Suprapubic skin (tissue), 4 donors: ENCODE measurements around the gene RIOK2. TPM values are rescaled to one million over a fixed set of nuclear protein-coding genes. Genes with fewer than 3 reads are reported as not detected.
"Not testable (repeated sequence)": the region's sequence is repeated elsewhere in the genome, so short reads cannot be mapped to it uniquely, and the experiment has no call there.

Source experiments
- DNase-seq, 2 donors: peaks; one replicate each; pipeline ENCODE4 v3.0.0-alpha.2; 2019; ENCODE audit warnings: low spot score in 2 of 2
- H3K27ac ChIP-seq: fragments of 200-600 bp; sonication (generic); one replicate; pipeline ENCODE4 v1.5.1; 2019
- H3K27me3 ChIP-seq: fragments of 200-600 bp; sonication (generic); one replicate; pipeline ENCODE4 v1.5.1; 2019
- H3K36me3 ChIP-seq: fragments of 200-600 bp; sonication (generic); one replicate; pipeline ENCODE4 v1.5.1; 2019
- H3K4me1 ChIP-seq: fragments of 200-600 bp; sonication (generic); one replicate; pipeline ENCODE4 v1.5.1; 2019
- H3K4me3 ChIP-seq: fragments of 200-600 bp; sonication (generic); one replicate; pipeline ENCODE4 v1.5.1; 2019; ENCODE audit warnings: mild to moderate bottlenecking
- H3K9me3 ChIP-seq: fragments of 200-600 bp; sonication (generic); one replicate; pipeline ENCODE4 v1.5.1; 2019
- CTCF ChIP-seq, 2 donors: fragments of 200-600 bp in 1 of 2; fragments of 450-650 bp in 1 of 2; sonication (generic) in 1 of 2; IDR thresholded peaks; one replicate each; pipeline ENCODE4 v1.5.1; 2016 to 2019; ENCODE audit warnings: antibody characterized with exemption in 2 of 2, mild to moderate bottlenecking in 1 of 2, moderate library complexity in 1 of 2
- EP300 ChIP-seq: sonication (generic); formaldehyde crosslinking; IDR thresholded peaks from one replicate; pipeline ENCODE4 v1.6.1; 2017; ENCODE audit warnings: antibody characterized with exemption
- POLR2A ChIP-seq, 2 donors: fragments of 450-650 bp; IDR thresholded peaks; one replicate each; pipeline ENCODE4 v1.6.1; 2017; ENCODE audit warnings: antibody characterized with exemption in 2 of 2, mild to moderate bottlenecking in 2 of 2, moderate library complexity in 2 of 2
- POLR2AphosphoS5 ChIP-seq, 3 donors: sonication (generic); formaldehyde crosslinking; IDR thresholded peaks; one replicate each; pipeline ENCODE4 v1.6.1; 2017; ENCODE audit warnings: antibody characterized with exemption in 3 of 3
- WGBS: methylation state at CpG from one replicate; pipeline ENCODE4 v1.1.5; 2018; 5-methylcytosine and 5-hydroxymethylcytosine counted together
- total RNA-seq, 4 donors: library from RNA; depleted of rRNA; stranded (reverse); fragments of >200 nt; gene quantifications; one replicate each; pipeline ENCODE4 v1.1.0, GENCODE V29; 2016

The RIOK2 gene
- total RNA-seq, 4 donors from 2014 or later: 7.4 to 24.9 (median 16.3) TPM

- Histone ChIP-seq H3K27ac (peak overlapping the region; percentile 94), H3K9me3 (no peaks in the 10 kb centered on the region), H3K4me3 (peak overlapping the region; percentile 89), H3K27me3 (no peaks in the 10 kb centered on the region), H3K4me1 (peaks cover 32% of the 10 kb centered on the region), H3K36me3 (peaks cover under 1% of the 10 kb centered on the region)
- WGBS: 38% methylated on average over 6 of the region's 6 CpGs
- no peak for DNase-seq
- TF ChIP-seq CTCF (IDR thresholded peaks at IDR 0.05): no peak
- no peak for TF ChIP-seq POLR2AphosphoS5 (IDR thresholded peaks at IDR 0.05)
- no peak for TF ChIP-seq POLR2A (IDR thresholded peaks at IDR 0.05)
- TF ChIP-seq EP300: no peak
These were observed 825 bp upstream of the RIOK2 start for GRCh38 chr5:97183930-97184213.

DNA sequence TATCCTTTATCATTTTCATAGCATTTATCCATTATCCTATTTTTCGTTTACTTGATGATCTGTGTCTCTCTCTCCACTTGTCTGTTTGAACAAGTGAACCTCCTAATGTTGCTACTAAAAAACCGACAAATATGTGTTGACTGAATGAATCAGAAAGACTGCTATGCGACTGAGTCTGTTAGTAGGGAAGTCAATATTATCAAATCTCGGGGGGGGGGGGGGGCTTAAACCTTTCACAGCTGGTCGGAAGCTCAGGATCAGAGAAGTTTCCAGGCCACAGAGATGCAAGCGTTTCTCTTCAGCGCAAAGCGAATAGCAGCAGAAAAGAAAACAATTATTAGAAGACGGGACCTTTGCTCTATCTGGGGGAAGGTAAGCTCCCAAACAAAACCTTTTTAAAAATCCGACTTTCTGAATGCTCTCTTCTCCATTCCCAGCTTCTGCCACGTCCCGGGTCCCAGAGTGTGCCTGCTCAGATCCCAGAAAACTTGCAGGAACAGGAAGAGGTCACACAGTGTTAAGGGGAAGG, 412 bp downstream of the RIOK2 start:
- TF ChIP-seq CTCF (IDR thresholded peaks at IDR 0.05) (no peak), EP300 (no peak), POLR2AphosphoS5 (IDR thresholded peaks at IDR 0.05) (no peak), POLR2A (IDR thresholded peaks at IDR 0.05) (no peak)
- no peak for DNase-seq
- H3K36me3 ChIP-seq: peaks cover 13% of the 10 kb centered on the region
- H3K27me3 ChIP-seq: no peaks in the 10 kb centered on the region
- H3K4me3 ChIP-seq: peak overlapping the region; percentile 89
- H3K9me3 ChIP-seq: no peaks in the 10 kb centered on the region
- under 1% methylated on average over 12 of the region's 12 CpGs for WGBS
- H3K27ac ChIP-seq: peak overlapping the region; percentile 94
- H3K4me1 ChIP-seq: peaks cover 32% of the 10 kb centered on the region

DNA sequence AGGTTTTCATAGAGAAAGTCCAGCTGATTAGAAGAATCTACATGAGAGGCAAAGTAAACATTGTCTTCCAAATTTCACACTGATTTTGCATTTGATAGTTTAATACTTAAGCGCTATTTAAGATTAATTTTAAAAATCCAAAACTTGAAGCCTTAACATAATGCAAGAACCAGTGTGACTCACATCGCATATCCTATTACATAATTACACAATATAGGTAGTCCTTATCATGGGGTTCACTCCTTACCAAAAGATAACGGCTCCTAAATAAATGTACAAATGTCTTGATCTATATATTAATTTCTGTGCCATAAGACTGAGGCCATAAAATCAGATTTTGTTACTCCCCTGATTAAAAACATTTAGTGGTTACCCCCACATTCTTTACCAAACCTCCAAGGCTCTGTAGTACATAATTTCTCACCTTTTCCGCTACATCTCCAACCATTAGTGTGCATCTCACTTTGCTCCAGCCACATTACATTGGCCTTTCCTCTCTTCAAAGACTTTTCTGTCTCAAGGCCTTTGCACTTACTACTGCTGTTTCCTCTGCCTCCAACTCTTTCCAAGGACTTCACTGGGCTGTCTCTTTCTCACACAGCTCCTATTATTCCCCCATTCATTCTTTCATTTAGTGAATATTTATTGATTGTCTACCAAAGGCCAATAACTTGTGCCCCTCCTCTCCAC, 1.0 kb downstream of the RIOK2 start:
- no peaks in the 10 kb centered on the region for H3K9me3 ChIP-seq
- H3K27ac ChIP-seq: no peak overlapping the region
- TF ChIP-seq POLR2A (IDR thresholded peaks at IDR 0.05): no peak
- no peak for TF ChIP-seq CTCF (IDR thresholded peaks at IDR 0.05)
- no peak for TF ChIP-seq EP300
- no peak for TF ChIP-seq POLR2AphosphoS5 (IDR thresholded peaks at IDR 0.05)
- H3K27me3 ChIP-seq: no peaks in the 10 kb centered on the region
- H3K36me3 ChIP-seq: peaks cover 19% of the 10 kb centered on the region
- DNase-seq: no peak
- peak overlapping the region; percentile 89 for H3K4me3 ChIP-seq
- peaks cover 32% of the 10 kb centered on the region for H3K4me1 ChIP-seq
- WGBS: 72% methylated on average over 4 of the region's 4 CpGs

GRCh38 chr5:97179457-97179856, 3.6 kb downstream of the RIOK2 start:
- H3K9me3 ChIP-seq, H3K4me3 ChIP-seq, DNase-seq, H3K27ac ChIP-seq, H3K27me3 ChIP-seq: not testable (repeated sequence)
- 74% methylated on average over 3 of the region's 3 CpGs for WGBS
- peaks cover 43% of the 10 kb centered on the region for H3K36me3 ChIP-seq
- peaks cover 29% of the 10 kb centered on the region for H3K4me1 ChIP-seq

GRCh38 chr5:97172227-97172626, 10.8 kb downstream of the RIOK2 start:
- Histone ChIP-seq H3K9me3 (no peaks in the 10 kb centered on the region), H3K27ac (no peak overlapping the region), H3K36me3 (peaks cover 85% of the 10 kb centered on the region), H3K27me3 (no peaks in the 10 kb centered on the region), H3K4me3 (no peak overlapping the region), H3K4me1 (no peaks in the 10 kb centered on the region)
- no peak for DNase-seq
- TF ChIP-seq POLR2A (IDR thresholded peaks at IDR 0.05) (no peak), CTCF (IDR thresholded peaks at IDR 0.05) (no peak), POLR2AphosphoS5 (IDR thresholded peaks at IDR 0.05) (no peak), EP300 (no peak)

DNA sequence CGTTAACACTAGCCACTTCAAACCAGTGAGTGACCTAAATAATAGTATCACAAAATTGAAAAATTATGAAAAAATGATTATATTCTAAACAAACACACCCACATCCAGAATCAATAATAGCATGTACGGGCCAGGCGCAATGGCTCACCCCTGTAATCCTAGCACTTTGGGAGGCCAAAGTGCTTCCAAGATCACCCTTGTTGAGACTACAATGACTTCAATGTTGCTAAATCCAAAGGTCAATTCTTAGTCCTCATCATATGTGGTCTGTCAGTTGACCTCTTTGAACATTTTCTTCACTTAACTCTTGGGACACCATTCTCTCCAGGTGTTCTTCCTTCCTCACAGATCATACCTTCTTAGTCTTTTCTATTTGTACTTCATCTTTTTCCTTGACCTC, 11.3 kb downstream of the RIOK2 start:
- TF ChIP-seq EP300 (no peak), CTCF (IDR thresholded peaks at IDR 0.05) (no peak), POLR2A (IDR thresholded peaks at IDR 0.05) (no peak), POLR2AphosphoS5 (IDR thresholded peaks at IDR 0.05) (no peak)
- H3K4me1 ChIP-seq: no peaks in the 10 kb centered on the region
- no peaks in the 10 kb centered on the region for H3K9me3 ChIP-seq
- no peak overlapping the region for H3K27ac ChIP-seq
- peaks cover 85% of the 10 kb centered on the region for H3K36me3 ChIP-seq
- H3K4me3 ChIP-seq: no peak overlapping the region
- no peaks in the 10 kb centered on the region for H3K27me3 ChIP-seq
- 77% methylated on average over 3 of the region's 3 CpGs for WGBS
- no peak for DNase-seq
